Prostate gland (tissue), 2 donors: ENCODE measurements around the gene IGF2BP2. TPM values are rescaled to one million over a fixed set of nuclear protein-coding genes. Genes with fewer than 3 reads are reported as not detected.
"Not testable (repeated sequence)": the region's sequence is repeated elsewhere in the genome, so short reads cannot be mapped to it uniquely, and the experiment has no call there.

ENCODE experiments used
- DNase-seq: peaks from one replicate; pipeline ENCODE4 v3.0.0-alpha.2; 2019; ENCODE audit warnings: low spot score
- H3K27ac ChIP-seq, 2 donors: fragments of 200-600 bp; sonication (generic); 2 replicates each; pipeline ENCODE4 v1.5.1; 2017 to 2019
- H3K27me3 ChIP-seq: fragments of 200-600 bp; sonication (generic); replicated peaks from 2 replicates; pipeline ENCODE4 v1.5.1; 2019; ENCODE audit not compliant: insufficient read depth
- H3K36me3 ChIP-seq, 2 donors: fragments of 200-600 bp; sonication (generic); 1 replicate in 1 of 2; 2 replicates in 1 of 2; pipeline versions ENCODE4 v1.5.1 to v1.8.1; 2017 to 2019
- H3K4me1 ChIP-seq: fragments of 200-600 bp; sonication (generic); replicated peaks from 2 replicates; pipeline ENCODE4 v1.5.1; 2019
- H3K4me3 ChIP-seq, 2 donors: fragments of 200-600 bp; sonication (generic); 2 replicates each; pipeline ENCODE4 v1.5.1; 2017 to 2019
- H3K9me3 ChIP-seq: fragments of 200-600 bp; sonication (generic); 2 replicates; pipeline ENCODE4 v1.5.1; 2017
- POLR2A ChIP-seq: fragments of 450-650 bp; IDR thresholded peaks from one replicate; pipeline ENCODE4 v1.6.1; 2016; ENCODE audit warnings: antibody characterized with exemption, mild to moderate bottlenecking
- POLR2AphosphoS5 ChIP-seq: sonication (generic); formaldehyde crosslinking; IDR thresholded peaks from one replicate; pipeline ENCODE4 v1.6.1; 2017; ENCODE audit warnings: antibody characterized with exemption
- WGBS: methylation state at CpG from one replicate; pipeline ENCODE4 v1.1.5; 2018; 5-methylcytosine and 5-hydroxymethylcytosine counted together
- intact Hi-C: fragments of 100-400 bp; cut with DNase I; formaldehyde crosslinking; loops from one replicate; pipeline ENCODE4 v1.14.2; 2022
- total RNA-seq, 2 donors: library from RNA; depleted of rRNA; stranded (reverse); fragments of >200 nt; gene quantifications; one replicate each; pipeline ENCODE4 v1.1.0, GENCODE V29; 2016
- TF ChIP-seq, protein P1 (sequence below), 4 experiments: fragments of 200-600 bp in 2 of 4; fragments of 450-650 bp in 2 of 4; sonication (generic) in 2 of 4; IDR thresholded peaks; 1 replicate in 3 of 4; 2 replicates in 1 of 4; pipeline ENCODE4 v1.5.1; 2016 to 2019; ENCODE audit warnings: antibody characterized with exemption in 4 of 4, mild to moderate bottlenecking in 2 of 4, moderate library complexity in 2 of 4

The IGF2BP2 gene
- total RNA-seq, 2 donors from 2014 or later: 1.2 to 8.8 TPM

GRCh38 chr3:185786956-185787877 lies 37.6 kb downstream of the IGF2BP2 start:
- no peaks in the 10 kb centered on the region for H3K4me1 ChIP-seq
- H3K27me3 ChIP-seq: no peaks in the 10 kb centered on the region
- H3K9me3 ChIP-seq: no peaks in the 10 kb centered on the region
- DNase-seq: no peak
- intact Hi-C loops: no loop called here
- no peak overlapping the region for H3K4me3 ChIP-seq
- 73% methylated on average over 20 of the region's 20 CpGs for WGBS
- TF ChIP-seq, protein P1, sequence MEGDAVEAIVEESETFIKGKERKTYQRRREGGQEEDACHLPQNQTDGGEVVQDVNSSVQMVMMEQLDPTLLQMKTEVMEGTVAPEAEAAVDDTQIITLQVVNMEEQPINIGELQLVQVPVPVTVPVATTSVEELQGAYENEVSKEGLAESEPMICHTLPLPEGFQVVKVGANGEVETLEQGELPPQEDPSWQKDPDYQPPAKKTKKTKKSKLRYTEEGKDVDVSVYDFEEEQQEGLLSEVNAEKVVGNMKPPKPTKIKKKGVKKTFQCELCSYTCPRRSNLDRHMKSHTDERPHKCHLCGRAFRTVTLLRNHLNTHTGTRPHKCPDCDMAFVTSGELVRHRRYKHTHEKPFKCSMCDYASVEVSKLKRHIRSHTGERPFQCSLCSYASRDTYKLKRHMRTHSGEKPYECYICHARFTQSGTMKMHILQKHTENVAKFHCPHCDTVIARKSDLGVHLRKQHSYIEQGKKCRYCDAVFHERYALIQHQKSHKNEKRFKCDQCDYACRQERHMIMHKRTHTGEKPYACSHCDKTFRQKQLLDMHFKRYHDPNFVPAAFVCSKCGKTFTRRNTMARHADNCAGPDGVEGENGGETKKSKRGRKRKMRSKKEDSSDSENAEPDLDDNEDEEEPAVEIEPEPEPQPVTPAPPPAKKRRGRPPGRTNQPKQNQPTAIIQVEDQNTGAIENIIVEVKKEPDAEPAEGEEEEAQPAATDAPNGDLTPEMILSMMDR (IDR thresholded peaks at IDR 0.05): no peak
- no peak for TF ChIP-seq POLR2A
- TF ChIP-seq POLR2AphosphoS5: no peak
- H3K36me3 ChIP-seq: no peaks in the 10 kb centered on the region
- no peak overlapping the region for H3K27ac ChIP-seq

GRCh38 chr3:185786258-185786657 lies 38.6 kb downstream of the IGF2BP2 start:
- intact Hi-C loops, H3K27me3 ChIP-seq, H3K27ac ChIP-seq, H3K4me3 ChIP-seq, H3K4me1 ChIP-seq, H3K36me3 ChIP-seq, H3K9me3 ChIP-seq, DNase-seq: not testable (repeated sequence)
- 78% methylated on average over 8 of the region's 8 CpGs for WGBS

- Histone ChIP-seq H3K27ac (no peak overlapping the region), H3K4me1 (no peaks in the 10 kb centered on the region), H3K27me3 (no peaks in the 10 kb centered on the region), H3K36me3 (no peaks in the 10 kb centered on the region), H3K4me3 (no peak overlapping the region), H3K9me3 (no peaks in the 10 kb centered on the region)
- WGBS: 90% methylated on average over 5 of the region's 5 CpGs
- intact Hi-C loops: no loop called here
- DNase-seq: no peak
- TF ChIP-seq POLR2A (no peak), POLR2AphosphoS5 (no peak)
- TF ChIP-seq, protein P1 (IDR thresholded peaks at IDR 0.05): no peak
These were observed 40.5 kb downstream of the IGF2BP2 start for GRCh38 chr3:185784317-185784716.

DNA sequence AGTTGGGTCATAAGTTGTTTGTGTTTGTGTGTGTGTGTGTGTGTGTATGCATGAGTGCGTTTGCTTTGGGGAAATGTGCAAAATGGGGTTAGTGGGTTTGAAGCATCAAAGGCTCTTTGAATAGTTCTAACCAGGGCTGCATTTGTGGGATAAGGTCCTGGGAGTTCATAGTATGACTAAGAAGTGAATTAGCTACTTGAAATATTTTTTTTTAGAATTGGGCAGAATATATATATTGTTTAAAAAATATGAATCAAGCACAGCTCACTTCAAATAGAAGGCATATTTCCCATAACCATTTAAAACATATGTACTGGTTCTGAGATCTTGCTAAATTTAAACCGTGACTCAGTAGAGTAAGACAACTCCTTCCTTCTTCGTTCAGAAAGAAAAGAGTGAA lies 43.1 kb downstream of the IGF2BP2 start:
- Histone ChIP-seq H3K4me3 (no peak overlapping the region), H3K9me3 (no peaks in the 10 kb centered on the region), H3K36me3 (no peaks in the 10 kb centered on the region), H3K4me1 (no peaks in the 10 kb centered on the region), H3K27ac (no peak overlapping the region), H3K27me3 (no peaks in the 10 kb centered on the region)
- intact Hi-C loops: no loop called here
- no peak for DNase-seq
- TF ChIP-seq POLR2AphosphoS5 (no peak), POLR2A (no peak)
- TF ChIP-seq, protein P1 (IDR thresholded peaks at IDR 0.05): no peak
- 87% methylated on average over 3 of the region's 3 CpGs for WGBS

- intact Hi-C loops: no loop called here
- Histone ChIP-seq H3K27me3 (no peaks in the 10 kb centered on the region), H3K4me1 (no peaks in the 10 kb centered on the region), H3K9me3 (no peaks in the 10 kb centered on the region), H3K36me3 (no peaks in the 10 kb centered on the region), H3K4me3 (no peak overlapping the region), H3K27ac (no peak overlapping the region)
- WGBS: 84% methylated on average over 2 of the region's 2 CpGs
- TF ChIP-seq POLR2A: no peak
- no peak for TF ChIP-seq POLR2AphosphoS5
- TF ChIP-seq, protein P1 (IDR thresholded peaks at IDR 0.05): no peak
- DNase-seq: no peak
These were observed 45.4 kb downstream of the IGF2BP2 start for GRCh38 chr3:185779461-185779860.
